B cell (primary cell): ENCODE results near the gene PHYH.

ENCODE experiments used
- CTCF ChIP-seq: fragments of 200-600 bp; IDR thresholded peaks from one replicate; pipeline ENCODE4 v1.8.0; 2022; ENCODE audit warnings: antibody characterized with exemption, mild to moderate bottlenecking
- EZH2 ChIP-seq: IDR thresholded peaks from 2 replicates; pipeline ENCODE4 v1.6.1; 2012; ENCODE audit warnings: borderline replicate concordance, low read depth, mild to moderate bottlenecking, moderate library complexity, low read length; ENCODE audit not compliant: insufficient read depth, poor library complexity, severe bottlenecking

- TF ChIP-seq CTCF (no peak), EZH2 (no peak)
Observed at GRCh38 chr10:13284050-13284449, 15.8 kb downstream of the PHYH start.
